Left renal cortex interstitium (tissue), 4 donors: Measurements from ENCODE around the gene HERPUD1. TPM values are rescaled to one million over a fixed set of nuclear protein-coding genes. Genes with fewer than 3 reads are reported as not detected.

ENCODE experiments used
- DNase-seq, 4 donors: peaks; one replicate each; pipeline ENCODE4 v3.0.0-alpha.2; 2013; ENCODE audit warnings: low read depth in 4 of 4, low spot score in 2 of 4, missing footprints in 1 of 4
- polyA plus RNA-seq, 4 donors: library from polyadenylated mRNA; unstranded; fragments of 120-200 nt; gene quantifications; one replicate each; pipeline ENCODE4 v1.2.1, GENCODE V29; 2013; ENCODE audit not compliant: insufficient read length in 4 of 4

Gene HERPUD1
- polyA plus RNA-seq, 4 donors = 110 to 132 (median 123) TPM

- no peak for DNase-seq
Measured at GRCh38 chr16:56910654-56911539, 21.0 kb upstream of the HERPUD1 start.

DNA sequence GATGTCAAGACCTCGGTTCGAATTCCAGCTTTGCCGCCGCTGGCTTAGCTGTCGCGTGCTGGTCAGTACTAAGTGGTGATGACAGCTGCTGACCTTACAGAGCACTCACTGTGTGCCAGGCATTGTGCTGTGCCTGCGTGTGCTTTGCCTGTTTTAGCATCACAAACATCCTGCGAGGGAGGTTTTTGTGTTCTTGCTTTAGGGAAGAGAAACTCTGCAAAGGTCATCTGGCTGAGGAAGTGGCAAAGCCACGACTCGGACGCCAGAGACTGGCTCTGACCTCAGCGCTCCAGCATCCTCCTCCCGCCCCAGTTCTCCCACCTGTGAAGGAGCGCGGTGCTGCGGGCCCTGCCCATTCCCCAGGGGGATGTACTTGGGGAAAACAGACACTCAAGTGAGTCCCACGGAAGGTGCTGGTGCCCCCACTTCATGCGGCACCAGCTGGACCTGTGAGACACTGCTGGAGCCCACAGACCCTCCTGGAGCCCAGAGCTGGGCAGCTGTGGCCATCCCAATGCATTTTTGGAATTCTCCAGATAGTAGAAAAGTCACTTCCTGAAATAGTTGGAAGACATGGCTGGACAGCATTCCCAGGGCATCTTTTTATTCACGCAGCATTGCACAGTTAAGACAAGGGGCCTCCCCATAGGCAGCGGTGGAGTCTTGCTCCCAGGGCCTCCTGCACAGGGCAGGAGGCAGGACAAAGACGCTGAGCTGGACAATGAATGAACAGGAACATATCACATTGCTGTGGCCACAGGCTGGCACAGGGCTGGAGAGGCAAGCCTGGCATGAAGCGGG is 20.0 kb upstream of the HERPUD1 start:
- no peak for DNase-seq

DNA sequence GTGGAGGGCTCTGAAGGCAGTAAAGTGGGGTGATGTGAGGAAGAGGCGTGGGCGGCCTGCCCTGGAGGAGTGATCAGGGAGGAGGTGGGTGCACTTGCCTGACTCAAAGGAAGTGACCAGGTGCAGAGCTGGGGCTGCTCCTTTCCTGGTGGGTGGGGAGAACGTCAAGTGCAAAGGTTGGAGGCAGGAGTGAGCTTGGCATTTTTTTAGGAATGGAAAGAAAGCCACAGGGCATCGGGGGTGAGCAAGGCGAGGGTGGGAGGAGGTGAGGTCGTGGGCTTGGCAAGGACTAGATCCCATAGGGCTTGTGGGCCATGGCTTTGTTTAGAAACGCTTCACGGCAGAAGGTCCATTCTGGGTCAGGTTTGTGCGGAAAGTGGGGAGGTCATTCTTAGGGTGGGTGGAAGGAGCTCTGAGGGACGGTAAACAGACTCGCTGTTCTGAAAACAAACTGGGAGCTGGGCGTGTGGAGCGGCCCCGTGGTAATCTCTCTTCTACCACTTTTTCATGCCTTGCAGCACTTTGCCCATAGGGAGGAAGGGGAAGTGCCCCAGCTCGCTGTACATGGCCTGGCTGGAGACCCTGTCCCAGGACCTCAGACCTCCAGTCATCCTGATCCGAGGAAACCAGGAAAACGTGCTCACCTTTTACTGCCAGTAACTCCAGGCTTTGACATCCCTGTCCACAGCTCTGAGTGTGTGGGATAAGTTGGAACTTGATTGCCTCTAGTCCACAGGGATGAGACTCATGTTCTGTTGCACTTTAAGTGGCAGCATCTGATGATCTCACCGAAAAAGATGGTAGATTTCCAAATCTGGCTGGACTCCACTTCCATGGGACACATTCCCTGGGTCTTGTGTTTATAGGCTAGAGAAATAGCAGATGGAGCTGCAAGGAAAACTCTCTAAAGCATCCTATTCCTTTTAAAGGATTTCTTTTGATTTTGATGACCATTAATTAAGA is 18.9 kb upstream of the HERPUD1 start:
- DNase-seq = no peak

GRCh38 chr16:56914896-56915295 is 17.0 kb upstream of the HERPUD1 start:
- no peak for DNase-seq

GRCh38 chr16:56915336-56916119 is 16.4 kb upstream of the HERPUD1 start:
- DNase-seq = peak in 3 of 4 donors; percentile 65 to 75 (median 67)

- DNase-seq = no peak
Measured at GRCh38 chr16:56916571-56917403, 15.2 kb upstream of the HERPUD1 start.

GRCh38 chr16:56918467-56919012 is 13.4 kb upstream of the HERPUD1 start:
- no peak for DNase-seq

DNA sequence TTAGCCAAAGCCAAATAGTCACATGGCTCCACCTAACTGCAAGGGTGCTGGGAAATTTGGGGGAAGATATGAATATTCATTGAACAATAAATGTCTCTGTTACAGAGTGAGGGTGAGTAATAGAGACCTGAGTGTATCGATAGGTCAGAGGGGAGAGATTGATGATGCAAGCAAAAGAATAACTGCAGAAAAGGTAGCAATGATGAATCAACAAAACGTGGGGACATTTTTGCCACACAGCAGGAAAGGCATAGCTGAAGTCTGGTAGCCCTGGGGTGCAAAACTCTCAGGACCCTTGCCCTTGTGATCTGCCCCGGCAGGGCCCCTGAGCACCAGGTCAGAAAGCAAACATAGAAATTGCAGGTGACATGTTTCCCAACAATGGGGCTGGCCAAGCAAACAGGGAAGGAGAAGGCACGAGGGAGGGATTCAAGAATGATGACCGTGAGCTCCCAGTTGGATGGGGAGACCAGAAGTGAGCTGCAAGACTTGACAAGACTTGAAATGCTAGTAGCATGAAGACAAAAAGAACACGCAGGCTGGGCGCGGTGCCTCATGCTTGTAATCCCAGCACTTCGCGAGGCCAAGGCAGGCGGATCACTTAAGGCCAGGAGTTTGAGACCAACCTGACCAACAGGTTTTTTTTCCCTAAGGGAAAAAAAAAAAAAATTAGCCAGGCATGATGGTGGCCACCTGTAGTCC is 12.7 kb upstream of the HERPUD1 start:
- DNase-seq = no peak

DNA sequence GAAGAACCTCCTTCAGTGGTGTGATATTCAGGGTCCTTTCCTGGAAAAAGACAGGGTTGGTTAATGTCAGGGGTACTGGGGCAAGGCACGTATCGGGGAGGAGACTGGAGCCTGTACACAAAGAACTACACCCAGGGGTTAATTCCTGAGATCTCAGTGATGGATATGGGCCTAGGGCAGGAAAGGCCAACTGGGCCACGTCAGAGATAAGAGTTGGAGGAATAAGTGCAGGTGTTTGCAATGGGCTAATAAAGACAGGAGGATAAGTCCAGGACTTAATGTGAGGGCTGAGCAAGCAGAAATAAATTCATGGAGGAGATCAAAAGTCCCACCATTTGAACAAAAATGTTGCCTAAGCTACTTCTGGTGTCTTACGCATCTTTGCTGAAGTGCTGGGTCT is 10.4 kb upstream of the HERPUD1 start:
- no peak for DNase-seq

GRCh38 chr16:56923481-56924091 is 8.4 kb upstream of the HERPUD1 start:
- DNase-seq = no peak

GRCh38 chr16:56927471-56927870 is 4.5 kb upstream of the HERPUD1 start:
- DNase-seq = no peak

- no peak for DNase-seq
Measured at GRCh38 chr16:56929639-56930038, 2.3 kb upstream of the HERPUD1 start.

DNA sequence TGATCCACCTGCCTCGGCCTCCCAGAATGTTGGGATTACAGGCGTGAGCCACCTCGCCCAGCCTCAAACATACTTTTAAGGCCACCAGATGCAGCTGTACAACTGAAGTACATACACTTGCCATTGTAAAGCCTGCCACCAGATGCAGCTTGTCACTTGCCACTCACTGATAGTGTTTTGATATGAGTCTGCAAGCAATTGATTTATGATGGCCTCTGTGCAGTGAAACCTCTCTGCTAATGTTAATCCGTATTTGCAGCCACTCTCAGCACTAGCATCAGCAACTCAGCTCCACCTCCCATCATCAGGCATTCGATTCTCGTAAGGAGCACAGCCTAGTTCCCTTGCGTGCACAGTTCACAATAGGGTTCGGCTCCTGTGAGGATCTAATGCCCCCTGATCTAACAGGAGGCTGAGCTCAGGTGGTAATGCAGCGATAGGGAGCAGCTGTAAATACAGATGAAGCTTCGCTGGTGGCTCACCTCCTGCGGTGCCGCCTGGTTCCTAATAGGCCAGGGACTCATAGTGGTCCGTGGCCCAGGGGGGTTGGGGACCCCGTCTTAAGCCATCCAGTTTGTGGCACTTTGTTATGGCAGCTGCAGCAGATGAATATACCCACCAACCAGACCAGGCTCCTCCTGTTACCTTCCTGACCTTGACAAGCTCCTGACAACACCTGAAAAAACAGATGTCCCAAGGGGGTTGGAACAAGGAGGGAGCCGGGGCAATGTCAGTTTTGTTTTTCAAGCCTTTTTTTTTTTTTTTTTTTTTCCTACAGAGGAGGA is 1.3 kb upstream of the HERPUD1 start:
- no peak for DNase-seq

- no peak for DNase-seq
Measured at GRCh38 chr16:56931271-56931891, 561 bp upstream of the HERPUD1 start.

DNA sequence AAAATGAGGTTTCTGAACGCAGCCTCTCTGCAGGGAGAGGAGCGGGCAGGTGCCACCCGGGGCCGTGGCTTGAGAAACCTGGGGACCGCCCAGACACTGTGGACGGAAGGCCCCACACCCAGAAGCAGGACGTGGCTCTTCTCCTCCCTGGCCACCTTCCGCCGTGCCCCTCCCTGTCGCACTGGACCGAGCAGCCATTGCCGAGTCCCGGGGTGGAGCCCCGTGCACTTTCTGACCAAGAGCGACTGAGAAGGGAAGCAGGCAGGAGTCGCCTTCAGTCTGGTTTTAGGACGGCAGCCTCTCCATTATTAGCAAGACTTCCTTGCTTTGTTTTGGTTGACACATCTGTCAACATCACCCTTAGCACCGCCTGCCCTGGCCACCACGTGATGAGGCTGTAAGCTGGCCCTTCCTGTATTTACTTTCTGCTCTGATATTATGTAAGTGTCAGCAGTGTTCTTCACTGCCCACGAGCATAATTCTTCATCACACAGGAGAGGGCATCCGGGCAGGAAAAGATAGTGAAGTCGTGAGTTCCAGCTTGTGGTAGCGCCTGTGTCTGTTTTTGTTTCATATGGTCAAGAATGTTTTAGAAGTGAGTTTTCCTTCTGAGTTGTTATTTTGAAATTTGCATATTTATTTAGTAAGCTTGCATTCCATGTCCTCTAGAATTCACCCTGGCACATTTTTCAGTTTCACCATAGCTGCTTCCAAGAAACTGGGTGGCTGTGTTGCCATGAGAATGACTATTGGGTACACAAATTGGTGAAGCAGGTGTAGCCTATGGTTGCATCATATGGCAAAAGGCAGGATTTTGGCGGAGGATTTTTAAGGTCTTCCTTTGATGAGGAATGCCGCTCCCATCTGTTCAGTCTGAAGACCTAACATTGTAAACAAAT is 1.0 kb downstream of the HERPUD1 start:
- no peak for DNase-seq
